GM21526 (cell line): Measurements from ENCODE around the gene ACADL.
"Not testable (repeated sequence)": the region's sequence is repeated elsewhere in the genome, so short reads cannot be mapped to it uniquely, and the experiment has no call there.

ENCODE experiments used
- ATAC-seq: cut with Tn5 transposase; IDR thresholded peaks from one replicate; pipeline ENCODE4 v1.9.1; 2021; ENCODE audit warnings: moderate library complexity; ENCODE audit not compliant: unreplicated experiment, low FRiP score

ACADL gene

GRCh38 chr2:210203558-210203957, 21.7 kb downstream of the ACADL start:
- no peak for ATAC-seq

DNA sequence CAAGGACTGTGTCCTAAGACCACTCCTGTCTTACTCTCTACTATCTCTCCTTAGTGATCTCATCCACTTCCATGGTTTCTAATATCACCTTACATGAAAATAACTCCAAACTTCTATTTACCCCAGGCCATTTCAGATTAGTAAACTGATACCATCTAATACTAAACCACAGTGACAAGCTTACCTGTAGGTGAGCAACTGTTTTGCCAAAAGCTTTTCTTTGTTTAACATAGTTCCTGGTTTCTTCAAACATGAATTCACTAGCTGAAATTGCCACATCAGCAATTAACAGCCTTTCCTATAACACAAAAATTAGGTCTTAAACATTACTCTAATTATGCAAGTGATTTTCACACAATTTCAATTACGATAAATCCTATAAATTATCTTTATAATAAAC, 22.1 kb downstream of the ACADL start:
- ATAC-seq = no peak

DNA sequence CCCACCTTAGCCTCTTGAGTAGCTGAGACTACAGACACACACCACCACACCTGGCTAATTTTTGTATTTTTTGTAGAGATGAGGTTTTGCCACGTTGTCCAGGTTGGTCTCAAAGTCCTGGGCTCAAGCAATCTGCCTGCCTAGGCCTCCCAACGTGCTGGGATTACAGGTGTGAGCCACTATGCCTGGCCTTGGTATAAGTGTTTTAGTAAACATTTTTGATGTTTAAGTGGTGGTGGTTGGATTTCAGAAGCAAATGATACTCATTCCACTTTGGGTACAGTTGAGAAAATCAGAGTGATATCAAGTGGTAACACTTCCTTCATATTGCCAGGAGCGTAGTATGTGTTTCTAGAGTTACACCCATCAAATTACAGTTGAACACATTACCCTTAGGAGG, 25.4 kb downstream of the ACADL start:
- ATAC-seq = no peak

DNA sequence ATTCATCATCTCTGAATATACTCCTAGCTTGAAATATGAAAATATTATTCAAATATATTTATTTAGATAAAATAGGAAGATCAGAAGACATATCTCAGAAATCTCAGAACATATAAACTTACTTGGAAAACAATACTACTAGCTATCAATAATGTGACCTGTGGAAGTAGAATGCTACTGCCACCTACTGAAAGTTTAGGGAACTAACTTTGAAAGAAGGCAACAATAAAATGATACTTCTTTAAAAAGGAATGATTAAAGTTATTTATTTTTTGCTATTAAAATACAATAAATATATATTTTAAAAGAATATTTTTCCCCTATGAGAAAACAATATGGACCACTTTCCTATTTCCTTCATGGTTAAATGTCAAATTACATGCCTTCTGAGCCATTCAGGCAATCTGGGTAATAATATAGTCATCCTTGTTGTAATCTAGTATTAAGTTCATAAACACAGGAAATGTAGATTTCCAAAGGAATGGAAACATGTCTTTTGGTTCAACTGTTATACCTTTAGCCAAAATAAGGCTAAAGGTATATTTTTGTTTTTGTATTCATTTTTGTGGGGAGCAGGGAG, 26.0 kb downstream of the ACADL start:
- ATAC-seq = no peak

DNA sequence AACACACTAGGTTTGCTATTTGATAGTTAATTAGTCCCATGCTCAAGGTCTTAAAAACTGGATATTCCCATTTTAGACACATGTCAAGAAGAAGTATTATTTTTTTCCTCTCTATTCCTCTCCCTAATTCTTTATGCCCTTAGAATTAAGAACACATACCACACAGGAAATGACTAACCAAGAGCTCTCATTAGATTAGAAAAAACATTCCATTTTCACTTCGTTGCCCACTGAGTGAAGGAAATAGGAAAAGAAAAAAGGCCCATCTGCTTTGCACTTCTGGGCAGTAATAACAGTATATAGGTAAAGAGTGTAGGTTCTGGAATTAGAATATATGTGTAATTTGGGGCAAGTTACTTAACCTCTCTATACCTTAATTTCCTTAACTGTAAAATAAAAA, 26.9 kb downstream of the ACADL start:
- ATAC-seq = no peak

DNA sequence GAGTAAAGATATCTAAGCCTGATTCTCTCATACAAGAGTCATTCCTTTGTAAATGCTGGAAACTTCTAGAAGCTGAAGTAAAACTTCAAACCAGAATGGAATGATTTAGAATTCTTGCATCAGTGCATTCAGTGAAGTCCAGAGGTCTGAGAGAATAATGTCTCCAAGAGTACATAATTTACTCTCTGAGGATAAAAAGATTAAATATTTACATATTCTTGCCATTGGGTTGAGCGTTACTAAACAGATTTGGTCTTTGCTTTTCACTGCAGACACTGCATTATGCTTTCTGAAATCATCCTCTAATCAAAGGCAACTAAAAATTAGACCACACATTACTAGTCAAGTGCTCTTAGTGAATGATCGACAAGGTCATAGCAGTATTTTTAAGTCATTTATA, 27.5 kb downstream of the ACADL start:
- ATAC-seq = no peak

- ATAC-seq = peak; percentile 66
Measured at GRCh38 chr2:210195101-210195852, 30.0 kb downstream of the ACADL start.

DNA sequence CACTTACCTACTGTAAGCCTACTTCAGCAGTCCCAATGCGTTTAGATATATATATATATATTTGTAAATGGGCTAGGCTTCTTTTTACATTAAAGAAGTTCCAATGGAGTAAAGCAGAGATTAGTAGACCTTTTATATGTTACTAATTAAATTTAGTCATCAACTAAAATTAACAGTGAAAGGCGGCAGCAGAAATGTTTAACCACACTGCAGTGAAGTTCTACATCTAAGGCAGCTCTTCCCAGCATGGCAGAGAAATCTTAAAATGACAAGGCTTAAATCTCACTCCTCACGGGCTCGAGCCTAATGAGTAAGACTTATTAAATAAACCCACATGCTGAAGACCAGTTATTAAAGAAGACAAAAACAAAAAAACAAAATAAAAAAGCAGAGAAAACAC, 34.9 kb downstream of the ACADL start:
- ATAC-seq = no peak

GRCh38 chr2:210189452-210190138, 35.7 kb downstream of the ACADL start:
- no peak for ATAC-seq

- no peak for ATAC-seq
Measured at GRCh38 chr2:210188755-210189154, 36.5 kb downstream of the ACADL start.

GRCh38 chr2:210188190-210188589, 37.1 kb downstream of the ACADL start:
- no peak for ATAC-seq

DNA sequence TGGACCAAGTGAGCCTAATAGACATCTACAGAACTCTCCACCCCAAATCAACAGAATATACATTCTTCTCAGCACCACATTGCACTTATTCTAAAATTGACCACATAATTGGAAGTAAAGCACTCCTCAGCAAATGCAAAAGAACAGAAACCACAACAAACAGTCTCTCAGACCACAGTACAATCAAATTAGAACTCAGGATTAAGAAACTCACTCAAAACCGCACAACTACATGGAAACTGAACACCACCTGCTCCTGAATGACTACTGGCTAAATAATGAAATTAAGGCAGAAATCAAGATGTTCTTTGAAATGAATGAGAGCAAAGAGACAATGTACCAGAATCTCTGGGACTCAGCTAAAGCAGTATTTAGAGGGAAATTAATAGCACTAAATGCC, 41.3 kb downstream of the ACADL start:
- ATAC-seq = not testable (repeated sequence)

DNA sequence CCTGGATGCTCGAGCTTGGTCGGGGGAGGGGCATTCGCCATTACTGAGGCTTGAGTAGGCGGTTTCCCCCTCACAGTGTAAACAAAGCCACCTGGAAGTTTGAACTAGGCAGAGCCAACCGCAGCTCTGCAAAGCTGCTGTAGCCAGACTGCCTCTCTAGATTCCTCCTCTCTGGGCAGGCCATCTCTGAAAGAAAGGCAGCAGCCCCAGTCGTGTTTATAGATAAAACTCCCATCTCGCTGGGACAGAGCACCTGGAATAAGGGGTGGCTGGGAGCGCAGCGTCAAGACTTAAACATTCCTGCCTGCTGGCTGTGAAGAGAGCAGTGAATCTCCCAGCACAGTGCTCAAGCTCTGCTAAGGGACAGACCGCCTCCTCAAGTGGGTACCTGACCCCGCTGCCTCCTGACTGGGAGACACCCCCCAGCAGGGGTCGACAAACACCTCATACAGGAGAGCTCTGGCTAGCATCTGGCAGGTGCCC, 43.6 kb downstream of the ACADL start:
- ATAC-seq = not testable (repeated sequence)

DNA sequence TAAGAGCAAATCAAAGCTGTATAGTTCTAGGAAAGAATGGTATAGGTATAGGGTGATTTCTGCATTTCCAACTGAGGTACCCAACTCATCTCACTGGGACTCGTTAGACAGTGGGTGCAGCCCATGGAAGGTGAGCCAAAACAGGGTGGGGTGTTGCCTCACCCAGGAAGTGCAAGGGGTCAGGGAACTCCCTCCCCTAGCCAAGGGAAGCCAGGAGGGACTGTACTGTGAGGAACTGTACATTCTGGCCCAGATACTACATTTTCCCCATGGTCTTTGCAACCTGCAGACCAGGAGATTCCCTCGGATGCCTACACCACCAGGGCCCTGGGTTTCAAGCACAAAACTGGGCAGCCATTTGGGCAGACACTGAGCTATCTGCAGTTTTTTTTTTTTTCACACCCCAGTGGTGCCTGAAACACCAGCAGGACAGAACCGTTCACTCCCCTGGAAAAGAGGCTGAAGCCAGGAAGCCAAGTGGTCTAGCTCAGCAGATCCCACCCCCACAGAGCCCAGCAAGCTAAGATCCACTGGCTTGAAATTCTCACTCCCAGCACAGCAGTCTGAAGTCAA, 44.1 kb downstream of the ACADL start:
- not testable (repeated sequence) for ATAC-seq

DNA sequence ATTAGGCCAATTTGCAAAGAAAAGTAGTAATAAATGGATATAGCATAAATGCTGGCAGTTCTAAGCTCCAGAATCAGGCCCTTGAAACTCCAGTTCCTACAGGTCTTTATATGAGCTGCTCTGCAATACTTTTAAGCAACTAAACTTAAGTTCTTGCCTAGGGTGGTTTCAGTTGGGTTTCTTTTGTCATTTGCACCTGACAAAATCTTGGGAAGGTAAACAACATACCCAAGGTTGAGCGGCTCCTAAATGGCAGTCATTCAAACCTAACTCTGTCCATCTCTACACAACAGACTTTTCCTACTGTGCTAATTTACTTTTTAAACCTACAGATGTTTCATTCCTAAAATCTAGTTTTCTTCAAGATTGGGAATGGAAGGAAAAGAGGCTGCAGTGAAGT, 44.8 kb downstream of the ACADL start:
- no peak for ATAC-seq

GRCh38 chr2:210179351-210179990, 45.8 kb downstream of the ACADL start:
- ATAC-seq = no peak

DNA sequence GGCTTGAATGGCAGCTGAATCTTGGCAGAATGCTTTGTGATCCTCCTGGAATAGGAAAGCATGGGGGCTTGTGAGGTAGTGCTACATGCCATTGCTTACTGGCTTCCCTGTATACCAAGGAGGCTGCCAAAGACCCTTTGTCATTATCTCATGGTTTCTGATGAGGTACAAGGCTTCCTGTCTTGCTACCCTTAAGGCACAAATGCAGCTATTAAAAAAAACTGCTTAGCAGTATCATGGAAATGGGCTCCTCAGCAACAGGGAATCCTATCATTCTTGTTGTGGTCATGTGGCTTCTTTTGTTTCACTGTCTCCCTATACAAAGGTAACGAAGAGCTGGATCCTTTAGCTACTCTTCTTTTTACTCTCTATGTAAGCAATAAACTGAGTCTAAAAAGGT, 47.5 kb downstream of the ACADL start:
- ATAC-seq = no peak

DNA sequence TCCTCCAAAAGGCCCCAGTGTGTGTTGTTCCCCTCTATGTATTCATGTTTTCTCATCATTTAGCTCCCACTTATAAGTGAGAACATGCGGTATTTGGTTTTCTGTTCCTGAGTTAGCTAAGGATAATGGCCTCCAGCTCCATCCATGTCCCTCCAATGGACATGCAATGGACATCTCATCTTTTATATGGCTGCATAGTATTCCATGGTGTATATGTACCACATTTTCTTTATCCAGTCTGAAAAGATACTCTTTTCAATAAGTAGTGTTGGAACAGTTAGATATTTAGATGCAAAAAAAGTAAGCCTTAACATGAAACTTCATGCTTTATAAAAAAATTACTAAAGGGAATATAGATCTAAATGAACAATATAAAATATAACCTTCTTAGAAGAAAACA, 48.1 kb downstream of the ACADL start:
- not testable (repeated sequence) for ATAC-seq

GRCh38 chr2:210174086-210174485, 51.2 kb downstream of the ACADL start:
- no peak for ATAC-seq

- no peak for ATAC-seq
Measured at GRCh38 chr2:210172219-210172575, 53.0 kb downstream of the ACADL start.
